GM19328 (cell line): Measurements from ENCODE around the gene VAV2.

Source experiments
- ATAC-seq: cut with Tn5 transposase; IDR thresholded peaks from one replicate; pipeline ENCODE4 v1.9.1; 2021; ENCODE audit warnings: mild to moderate bottlenecking, moderate library complexity; ENCODE audit not compliant: unreplicated experiment

VAV2 gene

GRCh38 chr9:133981589-133981957, 10.6 kb downstream of the VAV2 start:
- ATAC-seq: no peak

- ATAC-seq: no peak
Measured at GRCh38 chr9:133980864-133981588, 11.1 kb downstream of the VAV2 start.

GRCh38 chr9:133979921-133980863, 11.9 kb downstream of the VAV2 start:
- no peak for ATAC-seq

GRCh38 chr9:133979273-133979920, 12.7 kb downstream of the VAV2 start:
- ATAC-seq: no peak

- ATAC-seq: no peak
Measured at GRCh38 chr9:133978899-133979272, 13.2 kb downstream of the VAV2 start.

GRCh38 chr9:133978226-133978898, 13.8 kb downstream of the VAV2 start:
- ATAC-seq: no peak

- no peak for ATAC-seq
Measured at GRCh38 chr9:133977421-133978201, 14.5 kb downstream of the VAV2 start.

GRCh38 chr9:133976887-133977286, 15.2 kb downstream of the VAV2 start:
- ATAC-seq: no peak

- no peak for ATAC-seq
Measured at GRCh38 chr9:133976191-133976861, 15.8 kb downstream of the VAV2 start.

- no peak for ATAC-seq
Measured at GRCh38 chr9:133975511-133975910, 16.6 kb downstream of the VAV2 start.

- no peak for ATAC-seq
Measured at GRCh38 chr9:133974631-133975341, 17.3 kb downstream of the VAV2 start.

GRCh38 chr9:133973791-133974630, 18.1 kb downstream of the VAV2 start:
- no peak for ATAC-seq

GRCh38 chr9:133973111-133973790, 18.9 kb downstream of the VAV2 start:
- no peak for ATAC-seq

- ATAC-seq: no peak
Measured at GRCh38 chr9:133971981-133972941, 19.9 kb downstream of the VAV2 start.

- no peak for ATAC-seq
Measured at GRCh38 chr9:133971121-133971951, 20.8 kb downstream of the VAV2 start.
